ENCODE data around the gene ZBTB11.
"Not testable (repeated sequence)": the region's sequence is repeated elsewhere in the genome, so short reads cannot be mapped to it uniquely, and the experiment has no call there.

GRCh38 chr3:101631959-101632358 is 45.0 kb downstream of the ZBTB11 start:
- TF ChIP-seq POLR2A (IDR thresholded peaks at IDR 0.05) = not testable (repeated sequence)
- TF ChIP-seq, protein P1, sequence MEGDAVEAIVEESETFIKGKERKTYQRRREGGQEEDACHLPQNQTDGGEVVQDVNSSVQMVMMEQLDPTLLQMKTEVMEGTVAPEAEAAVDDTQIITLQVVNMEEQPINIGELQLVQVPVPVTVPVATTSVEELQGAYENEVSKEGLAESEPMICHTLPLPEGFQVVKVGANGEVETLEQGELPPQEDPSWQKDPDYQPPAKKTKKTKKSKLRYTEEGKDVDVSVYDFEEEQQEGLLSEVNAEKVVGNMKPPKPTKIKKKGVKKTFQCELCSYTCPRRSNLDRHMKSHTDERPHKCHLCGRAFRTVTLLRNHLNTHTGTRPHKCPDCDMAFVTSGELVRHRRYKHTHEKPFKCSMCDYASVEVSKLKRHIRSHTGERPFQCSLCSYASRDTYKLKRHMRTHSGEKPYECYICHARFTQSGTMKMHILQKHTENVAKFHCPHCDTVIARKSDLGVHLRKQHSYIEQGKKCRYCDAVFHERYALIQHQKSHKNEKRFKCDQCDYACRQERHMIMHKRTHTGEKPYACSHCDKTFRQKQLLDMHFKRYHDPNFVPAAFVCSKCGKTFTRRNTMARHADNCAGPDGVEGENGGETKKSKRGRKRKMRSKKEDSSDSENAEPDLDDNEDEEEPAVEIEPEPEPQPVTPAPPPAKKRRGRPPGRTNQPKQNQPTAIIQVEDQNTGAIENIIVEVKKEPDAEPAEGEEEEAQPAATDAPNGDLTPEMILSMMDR (IDR thresholded peaks at IDR 0.05) = not testable (repeated sequence)

Data from lower leg skin (tissue), 3 donors.